HepG2 (cell line): ENCODE measurements around the gene LIME1. TPM values are rescaled to one million over a fixed set of nuclear protein-coding genes. Genes with fewer than 3 reads are reported as not detected.
A peak's percentile ranks its signal among the peaks of the same experiment; 100 is the strongest.

ENCODE experiments used
- ARNTL ChIP-seq: sonication (generic); formaldehyde crosslinking; IDR thresholded peaks from 2 replicates; pipeline ENCODE4 v1.4.0; 2020; ENCODE audit warnings: mild to moderate bottlenecking, missing genetic modification reagents
- ATM ChIP-seq: fragments of 450-650 bp; IDR thresholded peaks from 2 replicates; pipeline ENCODE4 v1.7.1; 2017; ENCODE audit warnings: mild to moderate bottlenecking, borderline replicate concordance
- ATRX ChIP-seq: sonication (generic); formaldehyde crosslinking; IDR thresholded peaks from 2 replicates; pipeline ENCODE4 v1.4.0; 2020; ENCODE audit warnings: missing genetic modification reagents, borderline replicate concordance
- BCL6 ChIP-seq: IDR thresholded peaks from 2 replicates; pipeline ENCODE4 v1.6.1; 2016; ENCODE audit warnings: missing genetic modification reagents, missing compliant biosample characterization
- CHD2 ChIP-seq: IDR thresholded peaks from 2 replicates; pipeline ENCODE4 v1.6.1; 2011; ENCODE audit warnings: low read depth, low read length, improper control_type of control experiment
- EED ChIP-seq: sonication (generic); formaldehyde crosslinking; IDR thresholded peaks from 2 replicates; pipeline ENCODE4 v1.5.0; 2020; ENCODE audit warnings: mild to moderate bottlenecking, missing genetic modification reagents
- ELF3 ChIP-seq: IDR thresholded peaks from 2 replicates; pipeline ENCODE4 v1.6.1; 2016; ENCODE audit warnings: missing genetic modification reagents, missing compliant biosample characterization
- GTF2F1 ChIP-seq: fragments of 150-350 bp; IDR thresholded peaks from 2 replicates; pipeline ENCODE4 v1.6.1; 2014; ENCODE audit warnings: low read length
- HOXA5 ChIP-seq: sonication (generic); formaldehyde crosslinking; IDR thresholded peaks from 2 replicates; pipeline ENCODE4 v1.4.0; 2020; ENCODE audit warnings: missing genetic modification reagents
- KDM3A ChIP-seq: IDR thresholded peaks from 2 replicates; pipeline ENCODE4 v1.6.1; 2018; ENCODE audit warnings: low read depth, missing compliant biosample characterization
- MAFK ChIP-seq, 2 experiments: IDR thresholded peaks in 1 of 2; conservative IDR thresholded peaks in 1 of 2; 2 replicates each; pipeline ENCODE4 v1.6.1; 2011; ENCODE audit warnings: improper control_type of control experiment in 2 of 2, low read length in 2 of 2
- MIER3 ChIP-seq: IDR thresholded peaks from 2 replicates; pipeline ENCODE4 v1.6.1; 2016; ENCODE audit warnings: missing compliant biosample characterization, borderline replicate concordance
- MYNN ChIP-seq: sonication (generic); formaldehyde crosslinking; IDR thresholded peaks from 2 replicates; pipeline ENCODE4 v1.4.0; 2020; ENCODE audit warnings: mild to moderate bottlenecking, low read depth, missing genetic modification reagents
- NKX3-1 ChIP-seq: sonication (generic); formaldehyde crosslinking; IDR thresholded peaks from 2 replicates; pipeline ENCODE4 v1.5.0; 2020; ENCODE audit warnings: missing genetic modification reagents
- NONO ChIP-seq, 2 experiments: fragments of 450-650 bp in 1 of 2; sonication (generic) in 1 of 2; formaldehyde crosslinking in 1 of 2; IDR thresholded peaks in 1 of 2; conservative IDR thresholded peaks in 1 of 2; 2 replicates each; pipeline versions ENCODE4 v1.6.1 to v1.8.0; 2017 to 2022; ENCODE audit warnings: mild to moderate bottlenecking in 1 of 2, missing genetic modification reagents in 1 of 2, moderate library complexity in 1 of 2
- NR1H2 ChIP-seq: sonication (generic); formaldehyde crosslinking; IDR thresholded peaks from 2 replicates; pipeline ENCODE4 v1.8.1; 2022; ENCODE audit warnings: low read depth, missing genetic modification reagents, borderline replicate concordance
- RBM22 ChIP-seq: fragments of 200-400 bp; formaldehyde crosslinking; optimal IDR thresholded peaks from 2 replicates; pipeline ENCODE3; 2017; ENCODE audit warnings: mild to moderate bottlenecking, low read length, moderate library complexity
- REXO4 ChIP-seq: sonication (generic); formaldehyde crosslinking; IDR thresholded peaks from 2 replicates; pipeline ENCODE4 v1.8.0; 2022; ENCODE audit warnings: missing genetic modification reagents, mild to moderate bottlenecking, borderline replicate concordance
- SMAD3 ChIP-seq: sonication (generic); formaldehyde crosslinking; IDR thresholded peaks from 2 replicates; pipeline ENCODE4 v1.4.0; 2020; ENCODE audit warnings: missing genetic modification reagents
- SRSF4 ChIP-seq: fragments of 200-400 bp; formaldehyde crosslinking; IDR thresholded peaks from one replicate; pipeline ENCODE4 v1.6.1; 2018; ENCODE audit warnings: mild to moderate bottlenecking, low read depth, low read length, moderate library complexity; ENCODE audit not compliant: poor library complexity, severe bottlenecking
- ZMYM2 ChIP-seq: sonication (generic); formaldehyde crosslinking; IDR thresholded peaks from 2 replicates; pipeline ENCODE4 v1.8.0; 2022; ENCODE audit warnings: mild to moderate bottlenecking, missing genetic modification reagents
- ZNF138 ChIP-seq: sonication (generic); formaldehyde crosslinking; IDR thresholded peaks from 2 replicates; pipeline ENCODE4 v1.5.0; 2020; ENCODE audit warnings: mild to moderate bottlenecking, low read depth, missing genetic modification reagents
- ZNF235 ChIP-seq: sonication (generic); formaldehyde crosslinking; IDR thresholded peaks from 2 replicates; pipeline ENCODE4 v1.8.1; 2023; ENCODE audit warnings: mild to moderate bottlenecking, missing genetic modification reagents, borderline replicate concordance
- ZNF577 ChIP-seq: sonication (generic); formaldehyde crosslinking; IDR thresholded peaks from 2 replicates; pipeline ENCODE4 v1.4.0; 2020; ENCODE audit warnings: mild to moderate bottlenecking, low read depth, missing genetic modification reagents, borderline replicate concordance
- ZNF629 ChIP-seq: sonication (generic); formaldehyde crosslinking; conservative IDR thresholded peaks from 2 replicates; pipeline ENCODE4 v1.5.0; 2020; ENCODE audit warnings: missing genetic modification reagents
- ZZZ3 ChIP-seq: sonication (generic); formaldehyde crosslinking; IDR thresholded peaks from 2 replicates; pipeline ENCODE4 v1.4.0; 2020; ENCODE audit warnings: missing genetic modification reagents, mild to moderate bottlenecking, borderline replicate concordance
- polyA plus RNA-seq, 8 experiments: library from polyadenylated mRNA; depleted of rRNA in 3 of 8; stranded (reverse) in 7 of 8; unstranded in 1 of 8; fragments of >200 nt; fragmentation: Illumina TruSeq in 4 of 8; extraction: Trizol in 4 of 8; gene quantifications; 2 replicates each; pipeline versions ENCODE4 v1.2.1 to v1.2.3, GENCODE V29; 2011 to 2016; ENCODE audit warnings: low read depth in 4 of 8, missing spikeins in 1 of 8, mixed read lengths in 1 of 8; ENCODE audit not compliant: insufficient read depth in 1 of 8
- total RNA-seq, 5 experiments: library from RNA; depleted of rRNA; stranded (reverse); fragments of >200 nt; fragmentation: Illumina TruSeq; extraction: Trizol; gene quantifications; 2 replicates each; pipeline ENCODE4 v1.2.3, GENCODE V29; 2016; ENCODE audit warnings: low read depth in 1 of 5
- TF ChIP-seq, protein P1 (sequence below): sonication (generic); formaldehyde crosslinking; IDR thresholded peaks from 2 replicates; pipeline ENCODE4 v1.5.0; 2020; ENCODE audit warnings: mild to moderate bottlenecking, low read depth, missing genetic modification reagents, borderline replicate concordance
- TF ChIP-seq, protein P2 (sequence below): sonication (generic); formaldehyde crosslinking; IDR thresholded peaks from 2 replicates; pipeline ENCODE4 v1.4.0; 2020; ENCODE audit warnings: mild to moderate bottlenecking, missing genetic modification reagents
- TF ChIP-seq, protein P3 (sequence below): sonication (generic); formaldehyde crosslinking; IDR thresholded peaks from 2 replicates; pipeline ENCODE4 v1.5.0; 2020; ENCODE audit warnings: missing genetic modification reagents

The LIME1 gene
- total and polyA plus RNA-seq, 2 of the 13 experiments (the other 11 are each of a cell fraction or from before 2014, with no cell fraction given), result 13.0 to 61.5 TPM

DNA sequence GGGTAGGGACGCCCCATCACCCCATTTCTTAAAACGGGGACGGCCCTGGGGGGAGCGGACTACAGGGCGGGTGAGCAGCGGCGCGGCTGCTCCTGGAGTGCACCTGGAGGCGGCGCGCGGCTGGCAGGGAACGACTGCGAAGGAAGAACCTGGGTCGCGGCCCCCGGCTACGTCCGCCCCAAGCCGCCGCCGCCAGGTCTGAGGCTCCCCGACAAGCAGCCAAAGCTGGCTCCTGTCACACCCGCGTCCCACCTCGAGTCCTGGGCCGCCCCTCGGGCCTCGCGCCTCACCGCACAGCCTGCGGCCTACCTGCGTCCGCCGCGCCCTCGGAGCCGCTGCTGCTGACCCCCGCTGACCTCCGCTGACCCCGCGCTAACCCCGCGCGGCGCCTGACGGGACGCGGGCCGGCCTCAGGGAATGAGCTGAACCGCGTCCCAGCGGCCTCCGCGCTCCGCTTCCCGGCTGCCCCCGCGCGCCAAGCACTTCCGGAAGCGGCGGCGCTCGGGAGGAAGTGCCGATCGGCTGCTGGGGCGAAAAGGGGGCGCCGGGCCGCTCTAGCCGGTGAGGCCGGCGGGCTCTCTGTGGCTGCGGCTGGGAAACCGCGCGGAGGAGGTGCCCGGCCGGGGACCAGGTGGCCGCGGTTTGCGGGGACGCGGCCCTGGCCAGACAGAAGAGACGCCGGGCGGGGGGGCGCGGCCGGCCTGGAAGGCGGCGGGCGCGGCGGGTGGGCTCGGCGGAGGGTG lies 28.7 kb upstream of the LIME1 start, which contains the start of the genes ARFRP1 and ZGPAT (continued):
- no peak for TF ChIP-seq ATM
- TF ChIP-seq SRSF4, result no peak
- peak; percentile 24 for TF ChIP-seq RBM22
- peak; percentile 95 for TF ChIP-seq ELF3 (CRISPR knock-in tag)
- peak; percentile 95; the same call in 1 of the 2 replicates for TF ChIP-seq ZNF235 (CRISPR knock-in tag)
- TF ChIP-seq ZZZ3 (CRISPR knock-in tag), result peak; percentile 98
- TF ChIP-seq NR1H2, result peak; percentile 93
- TF ChIP-seq, protein P1, sequence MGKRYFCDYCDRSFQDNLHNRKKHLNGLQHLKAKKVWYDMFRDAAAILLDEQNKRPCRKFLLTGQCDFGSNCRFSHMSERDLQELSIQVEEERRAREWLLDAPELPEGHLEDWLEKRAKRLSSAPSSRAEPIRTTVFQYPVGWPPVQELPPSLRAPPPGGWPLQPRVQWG (CRISPR knock-in tag), result no peak
- peak; percentile 97 for TF ChIP-seq NKX3-1 (CRISPR knock-in tag)
- peak; percentile 69 for TF ChIP-seq CHD2
- TF ChIP-seq ZNF577 (CRISPR knock-in tag), result no peak
- peak; percentile 92 for TF ChIP-seq MIER3
- TF ChIP-seq, protein P2, sequence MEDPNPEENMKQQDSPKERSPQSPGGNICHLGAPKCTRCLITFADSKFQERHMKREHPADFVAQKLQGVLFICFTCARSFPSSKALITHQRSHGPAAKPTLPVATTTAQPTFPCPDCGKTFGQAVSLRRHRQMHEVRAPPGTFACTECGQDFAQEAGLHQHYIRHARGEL (CRISPR knock-in tag), result no peak
- no peak for TF ChIP-seq NONO (IDR thresholded peaks at IDR 0.05)
- peak; percentile 100 for TF ChIP-seq NONO (CRISPR knock-in tag; conservative IDR thresholded peaks at IDR 0.05)
- TF ChIP-seq EED (CRISPR knock-in tag), result peak; percentile 61
- TF ChIP-seq MYNN (CRISPR knock-in tag), result peak; percentile 56; the same call in 1 of the 2 replicates
- peak; percentile 64 for TF ChIP-seq KDM3A
- TF ChIP-seq ARNTL, result peak; percentile 73
- no peak for TF ChIP-seq GTF2F1
- TF ChIP-seq SMAD3 (CRISPR knock-in tag), result no peak; the same call in 1 of the 2 replicates
- peak; percentile 60 for TF ChIP-seq ZNF629 (CRISPR knock-in tag)
- TF ChIP-seq REXO4, result 0 out of 2 replicates have a peak, but pooled peaks have one; percentile 15
- TF ChIP-seq, protein P3, sequence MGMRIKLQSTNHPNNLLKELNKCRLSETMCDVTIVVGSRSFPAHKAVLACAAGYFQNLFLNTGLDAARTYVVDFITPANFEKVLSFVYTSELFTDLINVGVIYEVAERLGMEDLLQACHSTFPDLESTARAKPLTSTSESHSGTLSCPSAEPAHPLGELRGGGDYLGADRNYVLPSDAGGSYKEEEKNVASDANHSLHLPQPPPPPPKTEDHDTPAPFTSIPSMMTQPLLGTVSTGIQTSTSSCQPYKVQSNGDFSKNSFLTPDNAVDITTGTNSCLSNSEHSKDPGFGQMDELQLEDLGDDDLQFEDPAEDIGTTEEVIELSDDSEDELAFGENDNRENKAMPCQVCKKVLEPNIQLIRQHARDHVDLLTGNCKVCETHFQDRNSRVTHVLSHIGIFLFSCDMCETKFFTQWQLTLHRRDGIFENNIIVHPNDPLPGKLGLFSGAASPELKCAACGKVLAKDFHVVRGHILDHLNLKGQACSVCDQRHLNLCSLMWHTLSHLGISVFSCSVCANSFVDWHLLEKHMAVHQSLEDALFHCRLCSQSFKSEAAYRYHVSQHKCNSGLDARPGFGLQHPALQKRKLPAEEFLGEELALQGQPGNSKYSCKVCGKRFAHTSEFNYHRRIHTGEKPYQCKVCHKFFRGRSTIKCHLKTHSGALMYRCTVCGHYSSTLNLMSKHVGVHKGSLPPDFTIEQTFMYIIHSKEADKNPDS (CRISPR knock-in tag), result peak; percentile 78; the same call in 1 of the 2 replicates
- TF ChIP-seq ZMYM2 (CRISPR knock-in tag), result no peak; the same call in 1 of the 2 replicates
- peak; percentile 88 for TF ChIP-seq ZNF138 (CRISPR knock-in tag)
- no peak for TF ChIP-seq ATRX (CRISPR knock-in tag)
- peak; percentile 67; the same call in 1 of the 2 replicates for TF ChIP-seq BCL6 (CRISPR knock-in tag)
- TF ChIP-seq HOXA5 (CRISPR knock-in tag), result peak; percentile 92
- no peak for TF ChIP-seq MAFK (conservative IDR thresholded peaks at IDR 0.05 in 1 of 2, IDR thresholded peaks at IDR 0.05 in 1 of 2; ENCODE audit: low read length in 2 of 2)
